ENCODE measurements around the gene PPP2R5D.
A peak's percentile ranks its signal among the peaks of the same experiment; 100 is the strongest.
"Not testable (repeated sequence)": the region's sequence is repeated elsewhere in the genome, so short reads cannot be mapped to it uniquely, and the experiment has no call there.

PPP2R5D gene

GRCh38 chr6:42996513-42996912 is 12.1 kb downstream of the PPP2R5D start:
- no peak for DNase-seq (ENCODE audit: low spot score)

- DNase-seq (ENCODE audit: low spot score): not testable (repeated sequence)
These were observed 13.8 kb downstream of the PPP2R5D start for GRCh38 chr6:42998205-42998604.

- DNase-seq (ENCODE audit: low spot score): no peak
These were observed 17.5 kb downstream of the PPP2R5D start for GRCh38 chr6:43001843-43002242.

- DNase-seq (ENCODE audit: low spot score): no peak
These were observed 21.5 kb downstream of the PPP2R5D start for GRCh38 chr6:43005844-43006243.

- DNase-seq (ENCODE audit: low spot score): no peak
These were observed 21.9 kb downstream of the PPP2R5D start for GRCh38 chr6:43006251-43006650.

GRCh38 chr6:43007126-43007525 is 22.8 kb downstream of the PPP2R5D start:
- DNase-seq (ENCODE audit: low spot score): no peak

GRCh38 chr6:43009124-43009523 is 24.8 kb downstream of the PPP2R5D start:
- peak; percentile 80 for DNase-seq (ENCODE audit: low spot score)

- DNase-seq (ENCODE audit: low spot score): no peak
These were observed 26.8 kb downstream of the PPP2R5D start for GRCh38 chr6:43011207-43011606.

- DNase-seq (ENCODE audit: low spot score): no peak
These were observed 28.0 kb downstream of the PPP2R5D start for GRCh38 chr6:43012364-43012763.

- peak; percentile 67 for DNase-seq (ENCODE audit: low spot score)
These were observed 28.9 kb downstream of the PPP2R5D start for GRCh38 chr6:43013097-43013842.

- DNase-seq (ENCODE audit: low spot score): peak; percentile 100
These were observed 29.6 kb downstream of the PPP2R5D start, which contains the start of the genes KLHDC3 and MEA1 for GRCh38 chr6:43013843-43014433. Gene KLHDC3, plus strand, starts transcription at chr6:43014249. Its CDS starts 2,944 bp downstream, at chr6:43017193. Gene MEA1, minus strand, starts transcription at chr6:43013946. Its CDS starts 133 bp downstream, at chr6:43013813.

GRCh38 chr6:43014434-43014909 is 30.1 kb downstream of the PPP2R5D start:
- DNase-seq (ENCODE audit: low spot score): peak; percentile 39

GRCh38 chr6:43016176-43016942 is 32.0 kb downstream of the PPP2R5D start:
- no peak for DNase-seq (ENCODE audit: low spot score)

GRCh38 chr6:43016943-43017334 is 32.6 kb downstream of the PPP2R5D start:
- no peak for DNase-seq (ENCODE audit: low spot score)

GRCh38 chr6:43019152-43019551 is 34.8 kb downstream of the PPP2R5D start:
- DNase-seq (ENCODE audit: low spot score): no peak

GRCh38 chr6:43020052-43020705 is 35.8 kb downstream of the PPP2R5D start:
- no peak for DNase-seq (ENCODE audit: low spot score)

- DNase-seq (ENCODE audit: low spot score): peak; percentile 57
These were observed 36.5 kb downstream of the PPP2R5D start for GRCh38 chr6:43020847-43021246.

GRCh38 chr6:43021270-43022047 is 37.1 kb downstream of the PPP2R5D start, which contains the start of gene RRP36:
Gene RRP36, plus strand, starts transcription at chr6:43021623. Its CDS starts 32 bp downstream, at chr6:43021655.
- peak; percentile 86 for DNase-seq (ENCODE audit: low spot score)

GRCh38 chr6:43024436-43024835 is 40.1 kb downstream of the PPP2R5D start:
- no peak for DNase-seq (ENCODE audit: low spot score)

- DNase-seq (ENCODE audit: low spot score): no peak
These were observed 42.0 kb downstream of the PPP2R5D start for GRCh38 chr6:43026365-43026764.

GRCh38 chr6:43029120-43029519 is 44.8 kb downstream of the PPP2R5D start:
- DNase-seq (ENCODE audit: low spot score): no peak
